C4-2B (cell line): ENCODE results near the gene CNOT10.

ENCODE experiments used
- CTCF ChIP-seq: fragments of 450-650 bp; conservative IDR thresholded peaks from 2 replicates; pipeline ENCODE4 v1.5.1; 2017; ENCODE audit warnings: mild to moderate bottlenecking
- ZFX ChIP-seq: fragments of 450-650 bp; IDR thresholded peaks from 2 replicates; pipeline ENCODE4 v1.6.1; 2017

- TF ChIP-seq CTCF, result no peak
- no peak for TF ChIP-seq ZFX
These were observed 73.4 kb downstream of the CNOT10 start for GRCh38 chr3:32758375-32758753.
